Endometrial microvascular endothelial cells (primary cell): ENCODE measurements around the gene MIOX. TPM values are rescaled to one million over a fixed set of nuclear protein-coding genes. Genes with fewer than 3 reads are reported as not detected.

Source experiments
- in situ Hi-C: cut with HindIII; loops from 2 replicates; pipeline ENCODE4 v1.10.0; 2017; ENCODE audit warnings: low sequenced_read_pairs, low pct_unique_long_range_greater_than_20kb; ENCODE audit errors: inconsistent ontology term
- total RNA-seq: library from RNA; depleted of rRNA; stranded (reverse); fragments of >200 nt; gene quantifications from one replicate; pipeline ENCODE4 v1.2.3, GENCODE V29; 2015; ENCODE audit errors: inconsistent ontology term

MIOX gene
- total RNA-seq, 1 donor from 2014 or later = not detected

DNA sequence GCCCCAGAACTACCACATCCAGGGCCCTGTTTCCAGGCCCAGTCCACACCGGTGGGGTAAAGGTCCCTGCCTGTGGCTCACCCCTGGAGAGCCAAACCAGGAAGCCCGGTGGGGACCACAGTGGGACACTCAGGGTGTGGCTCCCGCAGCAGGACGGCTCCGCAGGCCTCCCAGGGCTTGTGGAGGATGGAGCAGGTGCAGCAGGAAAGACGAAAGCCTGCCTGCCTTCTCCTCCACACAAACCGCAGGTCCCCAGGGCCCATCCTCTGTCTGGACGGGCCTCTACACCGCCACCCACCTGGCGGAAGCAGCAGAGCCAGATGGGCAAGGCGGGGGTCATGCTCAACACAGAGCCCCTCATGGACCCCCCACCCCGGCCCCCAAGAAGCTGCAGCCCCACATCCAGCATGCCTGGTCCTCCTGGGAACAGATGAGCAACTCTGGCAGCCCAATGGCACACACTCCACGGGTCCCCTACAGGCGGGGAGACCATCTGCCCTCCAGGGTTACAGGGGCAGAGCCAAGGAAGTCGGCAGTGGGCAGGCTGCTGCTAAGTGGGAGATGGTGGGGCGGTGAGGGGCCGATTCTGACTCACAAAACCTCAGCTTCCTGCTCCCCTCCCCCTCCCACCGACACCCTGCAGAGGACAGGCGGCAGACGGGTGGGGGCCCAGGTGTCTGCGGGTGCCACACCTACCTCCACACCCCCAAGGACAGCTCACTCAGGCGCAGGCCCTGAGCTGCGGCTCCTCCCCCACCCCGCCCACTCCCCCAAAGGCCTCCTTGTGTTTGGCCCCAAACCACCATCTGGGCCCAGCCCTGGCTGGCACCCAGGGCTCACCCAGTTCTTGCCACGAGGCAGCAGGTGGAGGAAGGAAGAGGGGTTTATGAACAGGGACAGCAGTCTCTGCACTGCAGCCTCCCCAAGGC is 17.0 kb upstream of the MIOX start:
- in situ Hi-C loops = no loop called here

- in situ Hi-C loops = no loop called here
Measured at GRCh38 chr22:50470491-50470890, 16.2 kb upstream of the MIOX start.

DNA sequence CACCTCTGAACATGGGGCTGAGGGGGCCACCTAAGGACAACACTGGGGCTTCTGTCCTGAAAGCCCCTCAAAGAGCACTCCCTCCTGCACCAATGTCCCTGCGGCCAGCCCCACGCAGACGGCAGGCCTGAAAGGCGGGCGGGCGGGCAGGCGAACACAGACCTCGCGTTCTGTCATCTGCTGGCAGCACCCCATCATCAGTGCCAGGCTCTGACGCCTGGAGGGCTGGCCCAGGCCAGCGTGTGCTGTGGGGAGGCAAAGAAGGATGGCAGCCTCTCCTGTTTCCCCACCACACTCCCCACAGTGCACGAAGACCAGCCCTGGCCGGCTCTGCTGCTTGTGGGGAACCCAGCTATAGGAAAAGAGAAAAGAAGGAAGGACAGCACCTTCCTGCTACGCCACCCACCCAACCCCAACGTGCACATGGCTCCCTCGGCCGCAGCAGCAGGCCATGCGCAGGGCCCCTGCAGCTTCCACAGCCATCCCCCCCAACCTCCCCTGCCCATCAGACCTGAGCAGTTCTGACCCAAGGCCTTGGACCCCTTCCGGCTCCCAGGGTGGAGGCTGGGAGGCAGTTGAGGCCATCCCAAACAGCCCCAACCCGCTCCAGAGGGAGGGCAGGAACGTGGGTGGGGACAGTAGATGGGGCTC is 15.3 kb upstream of the MIOX start:
- in situ Hi-C loops = no loop called here

- in situ Hi-C loops = no loop called here
Measured at GRCh38 chr22:50471962-50472361, 14.7 kb upstream of the MIOX start.

DNA sequence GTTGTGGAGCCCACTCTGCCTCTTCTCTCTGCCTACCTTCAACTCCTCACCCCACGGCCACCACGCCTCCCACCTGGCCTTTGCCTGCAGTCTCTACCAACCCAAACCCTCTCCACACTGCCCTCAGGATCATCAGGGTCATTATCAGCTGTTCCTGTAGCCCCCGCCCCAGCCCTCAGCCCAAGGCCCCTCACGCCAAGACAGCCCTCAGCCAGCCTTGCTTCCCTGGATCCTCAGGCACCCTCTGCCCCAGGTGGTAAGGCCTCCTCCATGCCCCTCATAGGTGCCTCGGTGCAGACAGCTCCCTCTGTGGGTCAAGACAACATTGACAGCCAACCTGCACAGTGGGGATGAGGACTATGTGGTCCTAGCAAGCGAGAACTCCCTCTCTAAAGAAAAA is 13.6 kb upstream of the MIOX start:
- in situ Hi-C loops = no loop called here

DNA sequence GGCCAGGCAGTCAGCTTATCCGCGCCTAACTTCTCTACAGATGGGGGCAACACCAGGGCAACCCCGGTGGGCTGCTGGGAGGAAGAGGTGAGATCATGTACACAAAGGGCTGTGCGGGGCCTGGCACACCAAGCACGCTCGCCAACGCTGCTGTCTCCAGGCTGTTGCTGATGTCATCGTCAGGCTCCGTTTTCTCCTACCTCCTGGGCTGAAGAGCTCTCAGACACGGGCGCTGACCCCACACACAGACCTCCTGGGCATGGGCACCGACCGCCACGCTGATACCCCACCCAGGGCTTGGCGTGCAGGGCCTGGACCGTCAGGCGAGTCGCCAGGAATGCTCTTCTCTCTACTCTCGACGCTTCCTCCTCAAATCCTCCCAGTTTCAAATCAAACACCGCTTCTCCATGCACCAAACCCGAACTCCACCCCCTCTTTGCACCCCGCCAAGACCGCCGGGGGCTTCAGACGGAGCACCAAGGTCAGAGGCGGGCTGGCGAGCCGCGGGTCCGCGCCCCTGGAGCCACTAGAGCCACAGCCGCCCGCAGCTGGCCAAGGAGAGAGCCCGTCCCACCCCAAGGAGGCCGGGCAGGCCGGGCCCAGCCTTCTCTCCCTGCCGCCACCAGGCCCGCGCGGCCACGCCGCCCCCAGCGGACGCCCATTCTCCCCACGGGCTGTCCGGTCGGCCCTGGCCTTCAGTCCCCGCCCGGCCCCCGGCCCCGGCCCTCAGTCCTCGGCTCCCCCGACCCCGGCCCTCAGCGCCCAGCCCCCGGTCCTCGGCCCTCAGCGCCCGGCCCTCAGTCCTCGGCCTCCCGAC is 12.6 kb upstream of the MIOX start:
- in situ Hi-C loops = no loop called here

GRCh38 chr22:50474710-50475651 is 11.7 kb upstream of the MIOX start, which contains the start of gene SBF1:
Gene SBF1 (minus strand): TSS chr22:50475035. CDS start chr22:50474840, 195 bp downstream.
- in situ Hi-C loops = no loop called here

DNA sequence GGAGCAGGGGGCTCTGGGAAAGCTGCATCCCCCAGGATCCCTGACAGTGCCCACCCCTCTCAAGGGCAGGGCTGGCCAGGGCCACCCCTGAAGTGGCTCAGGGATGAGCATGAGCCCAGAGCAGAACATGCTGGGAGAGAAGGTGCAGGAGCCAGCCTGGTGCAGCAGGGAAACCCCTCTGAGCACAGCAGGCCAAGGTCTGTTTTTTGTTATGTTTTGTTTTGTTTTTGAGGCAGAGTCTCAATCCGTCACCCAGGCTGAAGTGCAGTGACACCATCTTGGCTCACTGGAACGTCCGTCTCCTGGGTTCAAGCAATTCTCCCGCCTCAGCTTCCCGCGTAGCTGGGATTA is 11.0 kb upstream of the MIOX start:
- in situ Hi-C loops = no loop called here

DNA sequence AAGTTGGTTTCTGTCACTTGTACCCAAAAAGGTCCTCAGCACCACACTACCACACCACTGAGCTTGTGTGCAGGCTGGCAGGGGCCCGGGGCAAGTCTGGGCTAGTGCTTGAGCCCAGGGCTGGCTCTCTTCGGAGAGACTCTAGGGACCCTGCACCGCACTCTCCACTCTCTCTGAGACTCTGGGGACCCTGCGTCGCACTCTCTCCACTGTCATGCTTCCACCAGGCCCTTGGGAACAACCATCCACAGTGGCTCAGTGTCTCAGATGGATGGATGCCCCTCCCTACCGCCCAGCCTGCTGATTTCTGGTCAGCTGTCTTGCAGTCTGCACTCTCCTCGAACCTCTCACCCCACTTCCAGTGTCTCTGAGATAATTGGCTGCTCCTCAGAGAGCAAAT is 9.8 kb upstream of the MIOX start:
- in situ Hi-C loops = no loop called here

GRCh38 chr22:50477923-50478322 is 8.7 kb upstream of the MIOX start:
- in situ Hi-C loops = no loop called here

DNA sequence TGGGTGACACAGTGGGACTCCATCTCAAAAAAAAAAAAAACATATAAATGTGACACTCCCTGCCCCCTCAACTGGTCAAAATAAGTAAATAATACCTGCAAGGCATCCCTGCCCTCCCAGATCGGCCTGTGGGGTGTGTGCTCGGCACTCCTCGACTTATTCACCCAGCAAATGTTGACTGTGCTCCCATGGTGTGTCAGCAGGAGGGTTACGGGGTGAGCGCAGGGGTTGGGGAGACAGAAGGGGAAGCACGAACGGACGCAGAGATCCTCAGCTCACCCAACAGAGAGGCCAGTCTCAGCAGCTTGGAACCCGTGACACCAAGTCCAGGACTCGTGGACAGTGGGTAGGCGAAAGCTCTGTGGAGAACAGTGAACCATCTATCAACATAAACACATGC is 6.9 kb upstream of the MIOX start:
- in situ Hi-C loops = no loop called here

GRCh38 chr22:50481045-50481439 is 5.6 kb upstream of the MIOX start:
- in situ Hi-C loops = no loop called here

GRCh38 chr22:50481440-50482106 is 5.1 kb upstream of the MIOX start, which contains the start of gene ADM2:
Gene ADM2 (plus strand): TSS chr22:50481543. CDS start chr22:50481848, 305 bp downstream.
- in situ Hi-C loops = no loop called here

DNA sequence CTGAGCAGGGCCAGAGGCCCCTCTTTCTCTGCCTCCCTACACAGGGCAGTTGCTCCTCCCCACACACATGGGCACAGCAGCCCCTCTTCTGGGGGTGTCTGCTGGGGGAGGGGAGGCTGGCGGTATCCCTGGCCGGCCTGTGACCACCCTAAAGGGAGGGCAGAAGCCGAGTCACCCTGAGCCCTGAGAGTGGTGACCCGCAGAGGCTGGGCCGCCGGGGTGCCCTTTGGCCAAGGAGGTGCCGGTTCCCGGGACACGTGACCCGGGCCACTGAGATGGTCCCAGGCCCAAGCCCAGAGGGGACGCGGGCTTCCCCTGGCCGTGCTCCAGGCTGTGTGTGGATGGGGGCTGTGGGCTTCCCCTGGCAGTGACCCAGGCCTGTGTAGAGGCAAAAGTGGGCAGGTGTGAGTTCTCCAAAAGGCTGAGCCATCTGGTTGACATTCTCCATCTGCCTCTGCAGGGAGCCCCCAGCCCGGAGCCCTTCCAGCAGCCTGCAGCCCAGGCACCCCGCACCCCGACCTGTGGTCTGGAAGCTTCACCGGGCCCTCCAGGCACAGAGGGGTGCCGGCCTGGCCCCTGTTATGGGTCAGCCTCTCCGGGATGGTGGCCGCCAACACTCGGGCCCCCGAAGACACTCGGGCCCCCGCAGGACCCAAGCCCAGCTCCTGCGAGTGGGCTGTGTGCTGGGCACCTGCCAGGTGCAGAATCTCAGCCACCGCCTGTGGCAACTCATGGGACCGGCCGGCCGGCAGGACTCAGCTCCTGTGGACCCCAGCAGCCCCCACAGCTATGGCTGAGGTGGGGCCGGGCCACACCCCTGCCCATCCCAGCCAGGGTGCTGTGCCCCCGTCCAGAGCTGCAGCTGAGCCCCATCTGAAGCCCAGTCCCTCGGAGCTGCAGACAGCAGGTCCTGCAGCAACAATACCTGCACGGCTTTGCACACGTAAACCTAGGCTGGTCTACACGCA is 4.3 kb upstream of the MIOX start:
- in situ Hi-C loops = no loop called here

DNA sequence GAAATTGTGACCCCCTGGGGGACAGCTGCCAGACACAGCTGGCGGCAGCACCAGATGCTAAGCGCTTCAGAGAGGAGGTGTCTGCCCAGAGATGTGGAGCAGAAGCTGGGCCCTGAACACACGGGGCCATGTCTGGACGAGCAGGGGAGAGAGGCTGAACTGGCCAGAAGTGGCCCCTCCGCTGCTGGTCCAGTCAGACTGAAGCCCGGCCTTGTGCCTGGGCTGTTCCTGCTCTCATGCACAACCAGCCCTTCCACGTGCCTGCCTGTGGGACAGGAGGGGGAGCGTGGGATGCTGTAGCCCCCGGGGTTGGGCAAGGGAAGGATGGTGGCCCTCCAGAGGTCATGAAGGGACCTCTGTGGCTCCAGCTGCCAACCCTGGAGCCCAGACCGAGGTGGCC is 3.6 kb upstream of the MIOX start:
- in situ Hi-C loops = no loop called here

- in situ Hi-C loops = no loop called here
Measured at GRCh38 chr22:50483556-50483955, 3.1 kb upstream of the MIOX start.
